CD4-positive, alpha-beta T cell (primary cell): Measurements from ENCODE around the gene NEK10. TPM values are rescaled to one million over a fixed set of nuclear protein-coding genes. Genes with fewer than 3 reads are reported as not detected.

ENCODE experiments used
- ATAC-seq: fragments of 200-7000 bp; cut with Tn5 transposase; one replicate; pipeline ENCODE4 v1.10.0; 2022; ENCODE audit warnings: mild to moderate bottlenecking; ENCODE audit not compliant: poor library complexity
- CTCF ChIA-PET: fragments of 350-600 bp; sonication (Branson Sonifier 250); formaldehyde crosslinking; loops from one replicate; lab custom pipeline; 2021; ENCODE audit warnings: antibody characterized with exemption, inconsistent platforms; lab: Charles Lee
- POLR2A ChIA-PET: fragments of 350-600 bp; sonication (Branson Sonifier 250); formaldehyde crosslinking; loops from one replicate; lab custom pipeline; 2021; ENCODE audit warnings: antibody characterized with exemption, inconsistent platforms; lab: Charles Lee
- DNase-seq, 14 experiments: peaks; one replicate each; pipeline ENCODE4 v3.0.0-alpha.2; 2013 to 2020; ENCODE audit warnings: mixed read lengths in 2 of 14
- H3K27ac ChIP-seq, 2 donors: one replicate each; pipeline versions ENCODE4 v1.5.1 to v1.7.0; 2013; ENCODE audit warnings: low read length in 2 of 2, low read depth in 1 of 2, mild to moderate bottlenecking in 1 of 2
- H3K27me3 ChIP-seq, 2 experiments: 1 replicate in 1 of 2; 2 replicates in 1 of 2; pipeline versions ENCODE4 v1.6.1 to v1.7.0; 2013; ENCODE audit warnings: low read length in 2 of 2, control low read depth in 1 of 2, mild to moderate bottlenecking in 1 of 2, moderate library complexity in 1 of 2; ENCODE audit not compliant: insufficient read depth in 2 of 2, control insufficient read depth in 1 of 2
- H3K36me3 ChIP-seq: one replicate; pipeline ENCODE4 v1.6.1; 2013; ENCODE audit warnings: low read length, control low read depth; ENCODE audit not compliant: insufficient read depth
- H3K4me1 ChIP-seq: one replicate; pipeline ENCODE4 v1.6.1; 2013; ENCODE audit warnings: low read length, control low read depth; ENCODE audit not compliant: insufficient read depth
- H3K4me3 ChIP-seq: one replicate; pipeline ENCODE4 v1.5.1; 2013; ENCODE audit warnings: mild to moderate bottlenecking, low read length, moderate library complexity
- H3K9me3 ChIP-seq, 2 experiments: 1 replicate in 1 of 2; 2 replicates in 1 of 2; pipeline versions ENCODE4 v1.6.1 to v1.7.0; 2013; ENCODE audit warnings: low read length in 2 of 2, mild to moderate bottlenecking in 2 of 2, control low read depth in 1 of 2, moderate library complexity in 1 of 2; ENCODE audit not compliant: control insufficient read depth in 1 of 2, insufficient read depth in 1 of 2
- H3K27ac Mint-ChIP-seq: one replicate; pipeline ENCODE4 v1.8.0; 2020; ENCODE audit warnings: mixed read lengths
- H3K27me3 Mint-ChIP-seq: one replicate; pipeline ENCODE4 v1.8.0; 2021; ENCODE audit warnings: mixed read lengths
- H3K36me3 Mint-ChIP-seq: one replicate; pipeline ENCODE4 v1.8.0; 2021; ENCODE audit warnings: low read depth, mixed read lengths
- H3K4me1 Mint-ChIP-seq: one replicate; pipeline ENCODE4 v1.8.0; 2021; ENCODE audit warnings: low read depth, mixed read lengths
- H3K4me3 Mint-ChIP-seq: one replicate; pipeline ENCODE4 v1.8.0; 2020; ENCODE audit warnings: mild to moderate bottlenecking, mixed read lengths
- H3K9me3 Mint-ChIP-seq: one replicate; pipeline ENCODE4 v1.8.0; 2020; ENCODE audit warnings: mixed read lengths
- CTCF ChIP-seq: fragments of 200-600 bp; IDR thresholded peaks from one replicate; pipeline ENCODE4 v1.8.0; 2022; ENCODE audit warnings: antibody characterized with exemption, mild to moderate bottlenecking
- intact Hi-C, 2 experiments: fragments of 100-400 bp; cut with DNase I in 1 of 2; cut with micrococcal nuclease in 1 of 2; formaldehyde crosslinking; loops; one replicate each; pipeline versions ENCODE4 v1.15.1 to v1.9.0; 2023 to 2025; cut with DNase I, micrococcal nuclease
- total RNA-seq, 174 experiments: library from RNA in 2 of 174; stranded (reverse) in 2 of 174; gene quantifications; one replicate each; pipeline ENCODE4 v1.2.3 and lab custom pipeline; 2021 to 2026

Gene NEK10
- total RNA-seq, 2 experiments from 2014 or later = 0.61 to 0.77 TPM

- TF ChIP-seq CTCF = no peak
- no peaks in the 10 kb centered on the region for H3K36me3 Mint-ChIP-seq
- ChIA-PET CTCF (no interaction called here), POLR2A (no interaction called here)
- peaks cover 8% of the 10 kb centered on the region for H3K4me1 ChIP-seq
- no peak overlapping the region for H3K4me3 ChIP-seq
- H3K36me3 ChIP-seq = no peaks in the 10 kb centered on the region
- no peaks in the 10 kb centered on the region for H3K27me3 ChIP-seq
- ATAC-seq (no peak), DNase-seq (no peak)
- H3K27ac Mint-ChIP-seq = no peak overlapping the region
- no peak overlapping the region for H3K4me3 Mint-ChIP-seq
- no peaks in the 10 kb centered on the region for H3K9me3 ChIP-seq
- H3K27me3 Mint-ChIP-seq = no peaks in the 10 kb centered on the region
- no peak overlapping the region for H3K27ac ChIP-seq
- H3K9me3 Mint-ChIP-seq = no peaks in the 10 kb centered on the region
- H3K4me1 Mint-ChIP-seq = peaks cover 39% of the 10 kb centered on the region
- intact Hi-C loops = loop anchor here (1.0 to 5.0 kb wide), 4 partner anchors 110 to 325 kb away; no protein-coding TSS in a partner anchor
Measured at GRCh38 chr3:27356976-27357375, 12.2 kb downstream of the NEK10 start.

- no peaks in the 10 kb centered on the region for H3K27me3 Mint-ChIP-seq
- H3K36me3 ChIP-seq = no peaks in the 10 kb centered on the region
- DNase-seq (no peak), ATAC-seq (no peak)
- no peaks in the 10 kb centered on the region for H3K9me3 ChIP-seq
- H3K27ac Mint-ChIP-seq = no peak overlapping the region
- intact Hi-C loops = loop anchor here in 1 of 2 experiments (5.0 kb wide), 3 partner anchors 113 to 328 kb away; no protein-coding TSS in a partner anchor
- H3K27ac ChIP-seq = no peak overlapping the region
- no peaks in the 10 kb centered on the region for H3K9me3 Mint-ChIP-seq
- no peak overlapping the region for H3K4me3 Mint-ChIP-seq
- peaks cover 24% of the 10 kb centered on the region for H3K4me1 Mint-ChIP-seq
- H3K4me1 ChIP-seq = peaks cover 10% of the 10 kb centered on the region
- ChIA-PET CTCF (interaction anchor here (0.7 kb wide), 1 partner anchor 35 kb away, joined by 3 read pairs; no protein-coding TSS in a partner anchor), POLR2A (interaction anchor here (0.7 to 1.8 kb wide), 2 partner anchors 9 to 211 kb away, joined by 3 to 4 read pairs; no protein-coding TSS in a partner anchor)
- no peak overlapping the region for H3K4me3 ChIP-seq
- no peaks in the 10 kb centered on the region for H3K36me3 Mint-ChIP-seq
- no peaks in the 10 kb centered on the region for H3K27me3 ChIP-seq
- no peak for TF ChIP-seq CTCF
Measured at GRCh38 chr3:27354588-27355203, 14.5 kb downstream of the NEK10 start.

- Mint-ChIP-seq H3K36me3 (no peaks in the 10 kb centered on the region), H3K9me3 (no peaks in the 10 kb centered on the region), H3K27me3 (no peaks in the 10 kb centered on the region), H3K4me3 (no peak overlapping the region), H3K27ac (no peak overlapping the region), H3K4me1 (peaks cover 18% of the 10 kb centered on the region)
- no peak overlapping the region for H3K27ac ChIP-seq
- ChIA-PET POLR2A (interaction anchor here (1.8 kb wide), 1 partner anchor 8 kb away, joined by 4 read pairs; no protein-coding TSS in a partner anchor), CTCF (interaction anchor here (0.7 kb wide), 1 partner anchor 35 kb away, joined by 3 read pairs; no protein-coding TSS in a partner anchor)
- DNase-seq (no peak), ATAC-seq (no peak)
- H3K4me1 ChIP-seq = peaks cover 12% of the 10 kb centered on the region
- intact Hi-C loops = no loop called here
- H3K36me3 ChIP-seq = no peaks in the 10 kb centered on the region
- H3K9me3 ChIP-seq = no peaks in the 10 kb centered on the region
- H3K4me3 ChIP-seq = no peak overlapping the region
- no peaks in the 10 kb centered on the region for H3K27me3 ChIP-seq
- TF ChIP-seq CTCF = no peak
Measured at GRCh38 chr3:27354161-27354560, 15.0 kb downstream of the NEK10 start.
